ENCODE measurements around the gene PPM1F. TPM values are rescaled to one million over a fixed set of nuclear protein-coding genes. Genes with fewer than 3 reads are reported as not detected.

Gene PPM1F, protein sequence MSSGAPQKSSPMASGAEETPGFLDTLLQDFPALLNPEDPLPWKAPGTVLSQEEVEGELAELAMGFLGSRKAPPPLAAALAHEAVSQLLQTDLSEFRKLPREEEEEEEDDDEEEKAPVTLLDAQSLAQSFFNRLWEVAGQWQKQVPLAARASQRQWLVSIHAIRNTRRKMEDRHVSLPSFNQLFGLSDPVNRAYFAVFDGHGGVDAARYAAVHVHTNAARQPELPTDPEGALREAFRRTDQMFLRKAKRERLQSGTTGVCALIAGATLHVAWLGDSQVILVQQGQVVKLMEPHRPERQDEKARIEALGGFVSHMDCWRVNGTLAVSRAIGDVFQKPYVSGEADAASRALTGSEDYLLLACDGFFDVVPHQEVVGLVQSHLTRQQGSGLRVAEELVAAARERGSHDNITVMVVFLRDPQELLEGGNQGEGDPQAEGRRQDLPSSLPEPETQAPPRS
- 10 to 100 TPM; 37.2 to 61.4 (median 47.4) TPM for polyA plus RNA-seq (ENCODE audit: insufficient read depth in 1 of 5, insufficient read length in 5 of 5, low replicate concordance in 1 of 5)
- long read RNA-seq, donor 1, full-length matches to known transcripts, result 15 of 15 reads
- long read RNA-seq, donor 1, partial matches to known transcripts, result 0 of 15 reads
- long read RNA-seq, donor 1, other reads (novel, unspliced or antisense), result 0 of 15 reads
- long read RNA-seq, donor 2, full-length matches to known transcripts, result 7 of 7 reads
- long read RNA-seq, donor 2, partial matches to known transcripts, result 0 of 7 reads
- long read RNA-seq, donor 2, other reads (novel, unspliced or antisense), result 0 of 7 reads
- long read RNA-seq, donor 3, full-length matches to known transcripts, result 7 of 7 reads
- long read RNA-seq, donor 3, partial matches to known transcripts, result 0 of 7 reads
- long read RNA-seq, donor 3, other reads (novel, unspliced or antisense), result 0 of 7 reads
- long read RNA-seq, donor 4, full-length matches to known transcripts, result 5 of 10 reads
- long read RNA-seq, donor 4, partial matches to known transcripts, result 5 of 10 reads
- long read RNA-seq, donor 4, other reads (novel, unspliced or antisense), result 0 of 10 reads
- long read RNA-seq, donor 5, full-length matches to known transcripts, result 9 of 24 reads
- long read RNA-seq, donor 5, partial matches to known transcripts, result 15 of 24 reads
- long read RNA-seq, donor 5, other reads (novel, unspliced or antisense), result 0 of 24 reads
- long read RNA-seq, donor 6, full-length matches to known transcripts, result 11 of 11 reads
- long read RNA-seq, donor 6, partial matches to known transcripts, result 0 of 11 reads
- long read RNA-seq, donor 6, other reads (novel, unspliced or antisense), result 0 of 11 reads
- long read RNA-seq, donor 7, full-length matches to known transcripts, result 6 of 6 reads
- long read RNA-seq, donor 7, partial matches to known transcripts, result 0 of 6 reads
- long read RNA-seq, donor 7, other reads (novel, unspliced or antisense), result 0 of 6 reads
- long read RNA-seq, donor 8, result 0 reads

DNA sequence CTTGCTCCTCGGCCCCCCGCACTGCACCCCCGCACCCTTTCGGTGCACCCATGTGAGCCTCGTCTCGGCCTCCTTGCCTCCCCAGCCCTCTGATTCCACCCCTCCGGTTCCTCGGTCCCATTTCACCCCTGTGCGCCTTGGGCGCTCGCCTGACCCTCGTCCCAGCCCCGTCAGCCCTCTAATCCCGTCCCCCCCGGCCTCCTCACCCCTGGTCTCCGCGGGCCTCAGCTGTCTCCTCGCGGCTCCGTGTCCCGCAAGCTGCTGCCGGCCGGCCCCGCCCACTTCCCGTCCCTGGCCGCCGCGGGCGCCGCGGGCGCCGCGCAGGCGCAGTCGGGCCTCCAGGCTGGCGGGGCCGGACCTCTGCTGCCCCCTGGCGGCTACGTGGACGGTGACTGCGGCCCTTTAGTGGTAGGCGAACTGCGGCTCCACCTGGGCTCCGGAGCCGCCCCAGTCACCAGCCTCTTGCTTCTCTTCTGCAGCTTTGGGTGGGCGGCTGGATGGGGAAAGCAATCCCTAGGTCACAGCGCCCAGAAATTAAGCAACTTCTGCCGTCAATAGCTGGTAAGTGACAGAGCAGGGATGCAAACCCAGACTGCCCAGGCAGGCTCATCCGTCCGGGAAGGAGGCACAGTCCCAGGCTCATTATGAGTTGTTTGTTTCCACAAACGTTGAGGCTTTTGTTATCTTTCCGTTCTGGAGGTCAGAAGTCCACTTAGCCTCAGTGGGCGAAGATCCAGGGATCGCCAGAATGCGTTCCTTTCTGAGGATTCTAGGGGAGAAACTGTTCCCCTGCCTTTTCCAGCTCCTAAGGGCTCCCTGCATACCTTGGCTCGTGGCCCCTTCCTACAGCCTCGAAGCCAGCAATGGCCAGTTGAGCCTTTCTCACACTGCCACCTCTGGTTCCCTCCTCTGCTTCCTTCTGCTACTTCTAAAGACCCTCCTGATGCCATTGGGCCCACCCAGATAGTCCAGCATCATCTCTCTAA lies at the start of gene PPM1F:
TSS of gene PPM1F (minus strand) at position 263 of the 986 bp plus-strand sequence. CDS start 6,800 bp downstream, outside the sequence.
- DNase-seq, result peak; percentile 68 to 82

DNA sequence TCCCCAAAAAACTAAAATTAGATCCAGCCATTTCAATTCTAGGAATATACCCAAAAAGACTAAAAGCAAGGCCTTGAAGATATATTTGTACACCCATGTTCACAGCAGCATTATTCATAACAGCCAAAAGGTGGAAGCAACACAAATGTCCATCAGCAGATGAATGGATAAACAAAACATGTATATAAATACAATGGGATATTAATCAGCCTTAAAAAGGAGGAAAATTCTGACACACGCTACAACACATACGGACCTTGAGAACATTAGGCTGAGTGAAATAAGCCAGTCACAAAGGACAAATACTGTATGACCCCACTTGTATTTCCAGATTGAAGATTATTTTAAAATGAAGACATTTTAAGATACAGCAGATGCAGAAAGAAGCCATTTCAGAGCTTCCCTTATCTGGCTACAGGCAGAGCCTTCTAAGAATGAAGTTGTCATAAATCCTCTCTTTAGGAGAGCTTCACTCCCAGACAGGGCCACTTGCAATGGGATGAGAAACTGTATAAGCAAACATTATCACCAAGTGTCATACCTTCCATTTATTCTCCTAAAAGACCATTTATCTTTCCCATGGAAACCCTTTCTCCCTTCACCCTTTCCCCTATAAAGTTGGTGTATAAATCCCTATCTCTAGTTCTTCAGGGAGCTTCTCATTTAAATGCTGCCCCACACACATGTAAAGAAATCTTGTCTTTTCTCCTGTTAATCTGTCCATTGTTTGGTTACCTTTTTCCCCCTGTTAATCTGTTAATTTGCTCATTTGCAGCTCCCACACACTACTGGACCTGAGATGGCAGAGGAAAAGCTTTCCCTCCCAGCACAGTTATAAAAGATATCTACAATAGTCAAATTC lies 49.2 kb upstream of the PPM1F start:
- no peak for DNase-seq

DNA sequence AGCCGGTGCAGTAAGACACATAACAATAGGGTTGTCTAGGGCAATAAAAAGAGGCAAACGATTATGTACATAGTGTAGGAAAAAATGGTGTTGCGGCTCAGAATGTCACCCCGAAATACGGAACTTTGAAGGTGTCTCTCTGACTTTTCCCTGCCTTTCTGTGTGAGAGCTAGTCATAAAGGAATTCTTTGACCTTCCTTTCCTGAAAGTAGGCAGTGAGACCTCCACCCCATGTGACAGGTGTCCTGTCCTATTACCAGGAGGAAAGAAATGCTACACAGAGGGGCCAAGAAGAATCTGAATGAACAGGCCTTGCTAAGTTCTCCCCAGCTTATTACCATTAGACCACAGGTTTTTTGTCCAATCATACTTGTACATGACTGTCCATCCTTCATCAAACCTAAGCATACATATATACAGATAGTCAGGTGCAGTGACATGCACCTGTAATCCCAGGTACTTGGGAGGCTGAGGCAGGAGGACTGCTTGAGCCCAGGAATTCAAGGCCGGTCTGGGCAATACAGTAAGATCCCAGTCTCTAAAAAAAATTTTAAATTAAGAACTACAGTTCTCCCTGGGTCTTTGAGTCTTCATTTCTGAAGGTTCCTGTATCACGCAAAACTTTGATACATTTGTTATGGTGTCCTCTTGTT lies 46.1 kb upstream of the PPM1F start:
- no peak for DNase-seq

DNA sequence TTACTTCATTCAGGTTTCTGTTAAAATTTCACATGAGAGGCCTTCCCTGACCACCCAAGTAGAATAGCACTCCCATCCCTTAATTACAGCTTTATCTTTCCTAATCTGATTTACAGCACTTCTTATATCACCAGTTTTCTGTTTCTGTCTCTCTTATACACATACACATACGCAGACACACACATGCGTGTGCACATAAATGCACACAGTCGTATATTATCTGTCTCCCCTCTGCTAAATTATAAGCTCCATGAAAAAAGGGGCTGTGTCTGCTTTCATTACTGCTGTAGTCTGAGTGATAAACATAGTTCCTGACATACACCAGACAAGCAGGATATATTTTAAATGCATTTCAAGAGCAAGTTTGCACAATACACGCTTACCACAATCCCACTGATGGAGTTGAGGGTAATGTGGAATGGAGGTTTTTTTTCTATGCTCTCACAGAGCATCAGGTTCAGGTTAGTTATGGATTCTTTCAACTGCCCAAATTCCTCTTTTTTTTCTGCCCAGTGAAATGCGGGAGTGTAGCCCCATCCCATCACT lies 43.6 kb upstream of the PPM1F start:
- DNase-seq, result no peak

DNA sequence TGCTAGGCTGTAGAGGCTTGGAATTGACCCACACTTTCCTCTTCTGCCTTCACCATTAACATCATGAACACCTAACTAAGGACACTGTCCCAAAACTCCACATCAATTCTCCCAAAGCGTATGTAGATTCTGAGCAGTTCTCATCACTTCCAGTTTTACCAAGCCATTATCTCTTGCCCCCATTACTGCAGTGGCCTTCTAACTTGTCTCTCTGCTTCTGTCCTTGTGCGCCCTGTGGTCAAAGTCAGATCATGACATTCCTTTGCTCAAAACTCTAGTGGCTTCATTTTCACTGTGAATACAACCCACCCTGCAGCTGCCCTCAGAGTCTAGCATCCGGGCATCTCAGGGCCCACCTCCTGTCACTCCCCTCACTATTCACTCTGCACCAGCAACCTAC lies 43.0 kb upstream of the PPM1F start:
- no peak for DNase-seq

DNA sequence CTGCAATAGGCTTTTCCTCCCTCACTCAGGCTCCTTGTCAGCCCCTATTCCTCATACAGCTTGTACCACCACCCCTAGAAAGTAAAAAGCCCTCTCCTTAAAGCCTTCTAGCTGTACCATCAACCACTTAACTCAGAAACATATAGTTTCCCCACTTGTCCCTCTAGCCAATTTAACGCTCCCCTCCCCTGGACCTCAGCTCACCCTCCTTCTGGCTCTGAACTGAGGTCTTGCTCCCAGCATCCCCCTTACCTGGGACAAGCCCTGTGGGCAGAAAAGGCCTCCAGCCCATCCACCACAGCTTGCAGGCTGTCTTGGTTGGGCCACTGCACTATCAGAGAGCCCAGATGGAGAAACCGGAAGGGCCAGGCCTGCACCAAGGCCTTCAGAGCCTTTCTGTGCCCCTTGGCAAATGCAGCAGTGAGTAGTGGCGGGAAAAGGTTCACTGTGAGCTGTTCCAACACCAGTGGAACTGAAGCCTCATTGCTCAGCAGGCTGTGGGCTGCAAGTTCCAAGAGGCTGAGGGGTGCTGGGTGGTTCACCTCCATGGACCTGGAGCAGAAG lies 42.3 kb upstream of the PPM1F start:
- no peak for DNase-seq

DNA sequence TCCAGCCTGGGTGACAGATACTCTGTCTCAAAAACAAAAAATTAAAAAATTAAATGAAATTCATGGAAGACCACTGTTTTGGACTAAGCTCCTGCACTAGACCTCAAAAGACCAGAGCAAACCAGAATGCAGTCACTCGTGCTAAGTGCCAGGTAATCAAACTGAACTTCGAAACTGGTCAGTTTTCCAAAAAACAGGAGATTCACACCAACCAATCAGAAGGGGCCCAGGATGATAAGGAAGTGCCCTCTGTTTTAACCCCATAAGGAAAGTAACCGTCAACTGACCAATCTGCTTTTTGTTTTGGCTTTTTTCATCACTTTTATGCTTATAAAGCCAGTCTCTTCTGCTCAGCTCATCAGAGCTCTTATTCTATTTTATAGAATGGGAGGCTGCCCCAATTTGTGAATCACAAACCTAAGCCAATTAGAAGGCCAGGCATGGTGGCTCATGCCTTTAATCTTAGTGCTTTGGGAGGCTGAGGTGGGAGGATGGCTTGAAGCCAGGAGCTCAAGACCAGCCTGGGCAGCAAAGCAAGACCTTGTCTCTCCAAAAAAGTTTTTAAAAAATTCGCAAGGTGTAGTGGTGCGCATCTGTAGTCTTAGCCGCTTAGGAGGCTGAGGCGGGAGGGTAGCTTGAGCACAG lies 40.1 kb upstream of the PPM1F start:
- no peak for DNase-seq

DNA sequence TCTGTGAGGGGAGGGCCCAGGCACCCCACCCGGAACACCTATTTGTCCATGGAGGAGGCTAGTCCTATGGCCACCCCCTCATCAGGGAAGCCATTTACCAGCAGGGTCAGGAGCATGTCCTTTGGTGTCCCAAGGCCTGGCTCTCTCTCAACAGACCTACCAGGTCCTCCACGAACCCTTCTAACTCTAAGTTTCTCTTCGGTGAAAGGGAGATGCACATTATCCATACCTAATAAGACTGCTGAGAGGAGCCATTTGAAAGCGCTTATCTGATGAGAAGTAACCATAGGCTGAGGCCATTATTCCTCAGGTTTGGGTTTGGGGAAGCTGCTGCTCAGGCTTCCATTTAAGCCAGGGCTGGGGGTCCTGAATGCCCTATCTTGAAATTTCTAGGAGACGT lies 39.1 kb upstream of the PPM1F start:
- DNase-seq, result no peak

DNA sequence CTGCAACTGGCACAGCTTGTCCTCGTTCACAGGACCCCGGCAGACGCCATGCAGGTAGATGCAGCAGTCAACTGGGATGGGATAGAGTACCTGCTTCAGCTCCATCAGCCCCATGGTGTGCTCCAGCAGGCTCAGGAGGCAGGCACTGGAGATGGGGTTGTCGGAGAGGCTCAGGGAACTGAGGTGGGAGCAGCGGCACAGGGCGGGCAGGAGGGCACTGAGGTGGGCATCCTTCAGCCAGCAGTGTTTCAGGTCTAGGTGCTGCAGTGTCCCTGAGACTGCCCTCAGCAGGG lies 38.6 kb upstream of the PPM1F start:
- no peak for DNase-seq

DNA sequence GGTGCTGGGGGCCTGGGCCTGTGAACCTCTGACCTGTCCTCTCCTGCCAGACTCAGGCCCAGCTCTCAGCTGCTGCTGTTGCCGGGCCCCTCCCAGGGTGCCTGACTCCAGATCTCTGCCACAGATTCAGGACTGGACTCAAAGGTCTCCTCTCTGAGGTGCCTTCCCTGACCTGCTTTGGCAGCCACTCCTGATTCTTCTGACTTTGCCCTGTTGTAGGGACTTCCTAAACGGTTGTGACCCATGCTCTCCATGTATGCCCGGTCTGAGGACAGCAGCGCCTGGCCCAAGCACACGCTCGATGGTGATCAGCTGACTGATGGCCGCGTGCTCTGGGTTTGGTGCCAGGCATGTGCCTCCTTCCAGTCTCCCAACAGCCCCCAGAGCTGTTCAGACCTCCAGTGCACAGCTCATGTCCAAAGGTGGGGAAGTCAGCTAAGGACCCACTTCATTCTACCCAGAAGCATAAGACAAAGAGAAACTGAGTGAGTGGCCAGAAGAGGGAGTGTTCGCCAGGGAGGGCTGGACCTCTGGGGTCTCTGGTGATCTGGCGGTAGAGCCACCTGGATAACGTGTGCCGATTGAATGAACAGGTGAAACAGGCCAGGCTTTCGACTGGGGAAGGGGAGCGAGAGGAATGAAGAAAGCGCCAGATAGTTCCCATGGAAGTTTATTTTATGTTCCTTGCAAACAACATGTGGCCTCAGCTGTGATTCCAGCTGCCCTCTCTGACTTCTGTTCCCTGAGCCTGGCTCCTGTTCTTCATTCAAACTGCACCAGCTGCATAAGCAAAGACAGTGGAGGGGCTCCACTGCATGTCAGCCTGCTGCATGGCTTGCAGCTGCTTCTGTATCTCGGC lies 38.0 kb upstream of the PPM1F start:
- DNase-seq, result no peak

DNA sequence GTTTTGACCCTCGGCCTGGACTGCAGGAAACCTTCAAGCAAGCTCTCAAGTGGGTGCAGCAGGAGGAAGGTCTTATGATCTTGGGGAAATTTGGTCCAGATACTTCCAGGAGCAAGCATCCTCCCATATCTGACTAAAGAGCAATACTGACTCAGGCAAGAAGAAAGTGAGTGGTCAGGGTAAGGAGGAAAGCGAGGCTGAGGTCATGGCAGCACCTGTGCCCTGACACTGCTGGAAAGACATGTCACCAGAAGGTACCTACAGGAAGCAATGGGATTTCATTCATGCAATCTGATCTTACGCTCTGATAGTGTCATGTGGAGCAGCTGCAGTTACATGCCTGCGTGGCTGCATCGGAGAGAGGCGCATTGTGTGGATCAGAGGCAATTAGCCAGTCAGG lies 36.4 kb upstream of the PPM1F start:
- DNase-seq, result no peak

DNA sequence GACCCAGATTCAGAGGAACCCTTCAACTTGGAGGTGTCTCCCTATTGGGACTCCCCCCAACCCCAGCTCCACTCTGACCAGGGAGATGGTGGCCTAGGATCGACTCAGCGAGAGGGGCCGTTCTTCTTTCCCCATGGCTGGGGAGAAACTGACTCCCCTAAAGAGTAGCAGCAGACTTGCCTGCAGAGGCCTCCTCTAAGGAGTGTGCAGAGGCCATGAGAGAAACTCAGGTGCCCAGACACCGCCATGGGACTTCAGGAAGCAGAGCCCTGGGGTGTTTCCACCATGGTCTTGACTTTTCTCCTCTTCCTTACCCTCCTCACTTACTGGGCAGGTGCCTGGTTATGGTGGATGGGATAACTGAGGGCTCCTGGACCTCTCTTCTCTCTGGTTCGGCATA lies 32.6 kb upstream of the PPM1F start:
- no peak for DNase-seq

DNA sequence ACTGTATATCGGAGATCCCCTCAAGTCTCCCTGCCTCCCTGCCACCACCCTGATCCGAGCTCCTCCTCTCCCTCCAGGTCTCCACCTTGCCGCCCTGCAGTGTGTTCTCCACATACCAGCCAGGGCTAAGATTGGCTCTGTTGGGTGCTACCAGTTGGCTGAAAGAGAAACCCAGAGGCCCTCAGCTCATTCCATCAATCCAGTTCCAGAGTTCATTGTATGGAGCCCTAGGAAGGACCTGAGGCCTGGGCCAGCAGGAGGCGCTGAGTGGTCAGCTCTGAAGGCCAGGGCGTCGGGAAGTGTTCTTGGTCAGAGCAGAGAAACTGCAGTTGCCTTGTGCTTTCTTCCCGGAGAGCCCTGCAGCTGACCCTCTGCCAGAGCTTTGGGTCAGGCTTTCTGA lies 32.1 kb upstream of the PPM1F start:
- no peak for DNase-seq

DNA sequence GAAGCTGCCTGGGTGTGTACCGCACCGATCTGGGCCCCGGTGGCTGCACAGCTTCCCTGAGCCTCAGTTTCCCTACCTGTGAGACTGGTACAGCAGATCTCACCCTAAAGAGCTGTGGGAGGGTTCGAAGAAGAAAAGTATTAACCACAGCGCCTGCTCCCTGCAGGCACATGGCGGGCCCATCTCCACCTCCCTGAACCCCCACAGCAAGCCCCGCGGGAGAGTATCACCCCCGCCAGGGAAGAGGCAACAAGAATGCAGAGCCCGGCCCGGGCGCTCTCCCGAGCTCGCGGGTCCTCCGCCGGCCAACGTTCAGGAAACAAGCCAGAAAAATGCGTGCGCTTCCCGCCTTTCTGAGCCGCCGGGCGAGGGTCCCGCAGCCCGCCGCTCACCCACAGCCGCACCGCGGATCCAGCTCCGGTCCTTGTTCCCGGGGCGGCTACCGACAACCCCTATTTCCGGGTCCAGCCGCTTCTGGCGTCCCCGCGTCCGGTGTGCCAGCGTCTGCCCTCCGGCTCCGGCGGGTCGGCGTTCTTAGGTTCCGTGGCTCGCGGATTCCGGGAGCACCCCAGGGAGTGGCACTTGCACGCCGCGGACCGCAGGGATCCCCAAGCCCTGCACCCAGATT lies 29.8 kb upstream of the PPM1F start, which contains the start of gene TOP3B:
TSS of gene TOP3B (minus strand) at position 450 of the 628 bp plus-strand sequence. CDS start 7,078 bp downstream, outside the sequence.
- peak; percentile 60 to 65 for DNase-seq

DNA sequence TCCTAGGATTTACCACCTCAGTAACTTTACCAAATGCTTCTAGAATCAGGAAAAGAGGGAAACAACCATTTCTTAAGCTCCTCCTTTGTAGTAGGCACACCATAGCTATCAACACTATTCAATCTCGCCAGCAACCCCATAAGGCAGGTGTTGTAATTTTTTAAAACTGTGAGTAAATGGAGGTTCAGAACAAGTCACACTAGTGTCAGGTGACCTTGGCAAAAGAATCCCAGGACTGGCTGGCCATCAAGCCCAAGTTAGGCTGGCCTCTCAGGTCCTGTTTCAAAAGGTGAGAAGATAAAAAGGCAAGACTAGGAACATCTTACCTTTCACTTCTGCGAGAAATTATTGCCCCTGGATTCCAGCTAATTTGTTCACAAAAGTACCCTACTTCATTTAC lies 29.2 kb upstream of the PPM1F start:
- DNase-seq, result no peak

DNA sequence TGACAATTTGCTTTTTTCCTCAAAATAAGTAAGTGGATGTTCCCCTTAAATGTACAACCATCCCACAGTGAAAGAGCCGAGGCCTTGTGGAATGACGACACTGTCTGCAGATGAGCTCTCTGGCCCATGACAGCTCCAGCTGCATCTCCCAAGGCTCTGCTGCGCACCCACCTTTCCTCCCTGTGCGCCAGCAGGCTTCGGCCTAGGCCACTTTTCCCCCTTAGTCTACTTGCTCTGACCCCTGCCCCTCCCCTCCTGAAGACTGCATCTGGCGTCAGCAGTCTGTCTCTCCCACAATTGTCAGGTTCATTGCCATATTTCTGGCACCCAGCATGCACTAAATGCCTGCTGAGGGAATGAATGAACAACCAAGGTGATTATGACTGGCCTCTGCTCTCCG lies 27.9 kb upstream of the PPM1F start:
- no peak for DNase-seq
